AG08396 (cell line): ENCODE results near the gene BEND6.
"Not testable (repeated sequence)": the region's sequence is repeated elsewhere in the genome, so short reads cannot be mapped to it uniquely, and the experiment has no call there.

ENCODE experiments used
- DNase-seq: peaks from one replicate; pipeline ENCODE4 v3.0.0; 2012; ENCODE audit warnings: low spot score, mixed read lengths

BEND6 gene

GRCh38 chr6:56984361-56984760, 29.5 kb downstream of the BEND6 start:
- DNase-seq: no peak

DNA sequence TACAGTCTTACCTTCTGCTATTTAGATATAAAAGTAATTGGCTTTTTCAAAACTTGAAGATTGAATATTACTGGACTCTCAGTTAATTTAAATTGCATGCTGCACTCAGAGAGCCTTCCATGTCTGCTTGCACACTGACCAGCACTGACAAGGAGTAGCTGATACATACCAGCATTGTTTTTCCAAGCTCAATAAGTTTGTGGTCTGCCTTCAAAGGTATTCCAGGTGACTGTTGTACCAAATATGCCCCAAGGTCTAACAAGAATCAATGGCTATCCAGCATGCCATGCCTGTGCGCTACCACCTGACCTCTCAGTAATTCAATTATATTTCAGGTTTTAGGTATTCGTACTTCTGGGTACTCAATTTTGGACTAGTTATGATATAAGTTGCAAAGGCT, 30.0 kb downstream of the BEND6 start:
- DNase-seq: no peak

GRCh38 chr6:56986611-56987010, 31.7 kb downstream of the BEND6 start:
- DNase-seq: no peak

DNA sequence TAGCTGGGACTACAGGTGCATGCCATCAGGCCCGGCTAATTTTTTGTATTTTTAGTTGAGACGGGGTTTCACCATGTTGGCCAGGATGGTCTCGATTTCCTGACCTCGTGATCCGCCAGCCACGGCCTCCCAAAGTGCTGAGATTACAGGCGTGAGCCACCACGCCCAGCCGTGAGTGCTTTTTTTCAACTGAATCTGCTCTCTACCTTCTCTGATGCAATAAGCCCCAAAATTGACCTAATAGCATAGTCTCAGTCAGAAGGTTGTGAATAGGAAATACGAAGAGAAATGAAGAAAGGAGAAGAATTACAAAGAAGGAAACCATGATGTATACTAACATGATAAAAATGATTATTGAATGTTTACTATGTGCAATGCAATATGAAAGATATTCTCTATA, 33.2 kb downstream of the BEND6 start:
- no peak for DNase-seq

GRCh38 chr6:56992036-56992435, 37.1 kb downstream of the BEND6 start:
- DNase-seq: no peak

GRCh38 chr6:56992703-56993102, 37.8 kb downstream of the BEND6 start:
- no peak for DNase-seq

DNA sequence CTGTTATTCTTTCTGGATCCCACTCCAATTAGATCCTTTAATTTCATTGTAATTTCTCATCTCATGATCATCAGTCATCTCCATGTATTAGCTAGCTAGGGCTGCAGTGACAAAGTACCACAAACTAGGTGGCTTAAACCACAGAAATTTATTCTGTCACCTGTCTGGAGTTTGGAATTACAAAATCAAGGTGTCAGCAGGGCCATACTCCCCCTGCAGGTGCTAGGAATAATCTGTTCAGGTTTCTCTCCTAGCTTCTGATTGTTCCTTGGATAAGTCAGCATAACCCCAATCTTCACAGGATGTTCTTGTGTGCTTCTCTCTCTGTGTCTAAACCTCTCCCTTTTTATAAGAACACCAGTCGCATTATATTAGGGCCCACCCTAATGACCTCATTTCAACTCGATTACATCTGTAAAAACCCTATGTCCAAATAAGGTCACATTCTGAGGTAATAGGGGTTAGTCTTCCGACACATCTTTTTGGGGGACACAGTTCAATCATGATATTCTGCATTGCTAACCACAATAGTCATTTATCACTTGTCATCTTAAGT, 40.5 kb downstream of the BEND6 start:
- DNase-seq: no peak

DNA sequence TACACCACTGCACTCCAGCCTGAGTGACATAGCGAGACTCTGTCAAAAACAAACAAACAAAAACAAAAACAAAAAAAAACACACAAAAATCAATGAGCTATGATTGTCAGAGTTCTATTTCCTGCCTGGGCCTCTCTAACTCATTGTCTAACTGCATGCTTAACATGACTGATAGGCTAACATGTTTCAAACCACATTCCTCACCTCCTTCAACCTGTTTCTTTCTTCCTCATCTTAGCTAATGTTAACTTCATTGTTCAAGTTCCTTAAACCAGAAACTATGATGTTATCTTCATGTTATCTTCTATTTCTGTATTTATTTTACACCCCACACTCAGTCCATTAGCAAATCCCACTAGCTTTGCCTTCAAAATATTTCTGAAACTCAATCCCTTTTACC, 41.5 kb downstream of the BEND6 start:
- no peak for DNase-seq

- no peak for DNase-seq
Observed at GRCh38 chr6:56999049-56999448, 44.1 kb downstream of the BEND6 start.

GRCh38 chr6:56999748-57000147, 44.8 kb downstream of the BEND6 start:
- not testable (repeated sequence) for DNase-seq

GRCh38 chr6:57002197-57002596, 47.3 kb downstream of the BEND6 start:
- no peak for DNase-seq

DNA sequence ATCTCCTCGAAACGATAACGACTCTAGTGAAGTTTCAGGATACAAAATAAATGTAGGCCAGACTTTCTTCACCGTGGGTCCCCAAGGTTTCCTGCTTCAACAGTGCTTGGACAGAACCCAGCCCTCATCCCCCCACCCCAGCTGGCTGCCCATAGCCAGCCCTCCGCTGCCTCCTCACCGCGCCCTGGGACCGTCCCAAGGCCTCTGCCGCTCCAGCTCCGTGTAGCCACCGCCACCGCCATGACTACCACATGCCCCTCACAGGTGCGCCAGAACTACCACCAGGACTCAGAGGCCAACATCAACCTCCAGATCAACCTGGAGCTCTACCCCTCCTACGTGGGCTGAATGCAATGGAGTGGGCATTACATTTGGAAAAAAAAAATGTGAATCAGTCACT, 49.4 kb downstream of the BEND6 start:
- DNase-seq: no peak

GRCh38 chr6:57006101-57006500, 51.2 kb downstream of the BEND6 start:
- DNase-seq: no peak

- DNase-seq: not testable (repeated sequence)
Observed at GRCh38 chr6:57008069-57008468, 53.2 kb downstream of the BEND6 start.

DNA sequence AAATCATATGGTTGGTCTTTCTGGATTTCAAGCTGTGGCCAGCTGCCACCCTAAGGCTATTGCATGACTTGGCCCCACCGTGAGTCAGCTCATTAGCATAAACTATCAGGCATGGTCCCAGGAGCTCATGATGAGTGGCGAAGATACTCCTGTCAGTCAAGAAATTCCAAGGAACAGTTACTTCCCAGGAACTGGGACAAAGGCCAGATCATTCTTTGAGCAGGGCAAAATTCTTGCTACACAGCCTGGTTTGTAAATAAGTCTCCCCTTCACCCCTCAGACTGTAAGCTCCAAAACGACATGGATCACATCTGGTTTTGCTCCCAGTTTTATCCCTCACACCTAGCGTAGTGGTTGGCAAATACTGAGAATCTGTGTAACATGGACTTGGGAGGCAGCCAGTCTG, 58.6 kb downstream of the BEND6 start:
- DNase-seq: peak; percentile 61

DNA sequence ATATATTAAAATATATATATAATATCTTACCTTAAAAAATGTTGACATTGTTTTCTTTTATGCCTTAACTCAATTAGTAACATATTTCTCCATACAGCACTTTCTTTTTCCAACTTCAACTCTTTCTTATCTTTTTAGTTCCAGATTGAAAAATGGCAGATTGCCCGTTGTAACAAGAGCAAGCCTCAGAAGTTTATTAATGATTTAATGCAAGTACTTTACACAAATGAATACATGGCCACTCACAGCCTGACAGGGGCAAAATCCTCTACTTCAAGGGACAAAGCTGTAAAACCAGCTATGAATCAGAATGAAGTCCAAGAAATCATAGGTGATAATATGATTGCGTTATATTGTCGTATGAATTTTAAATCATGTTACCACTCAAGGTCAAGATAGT, 62.2 kb downstream of the BEND6 start:
- no peak for DNase-seq

DNA sequence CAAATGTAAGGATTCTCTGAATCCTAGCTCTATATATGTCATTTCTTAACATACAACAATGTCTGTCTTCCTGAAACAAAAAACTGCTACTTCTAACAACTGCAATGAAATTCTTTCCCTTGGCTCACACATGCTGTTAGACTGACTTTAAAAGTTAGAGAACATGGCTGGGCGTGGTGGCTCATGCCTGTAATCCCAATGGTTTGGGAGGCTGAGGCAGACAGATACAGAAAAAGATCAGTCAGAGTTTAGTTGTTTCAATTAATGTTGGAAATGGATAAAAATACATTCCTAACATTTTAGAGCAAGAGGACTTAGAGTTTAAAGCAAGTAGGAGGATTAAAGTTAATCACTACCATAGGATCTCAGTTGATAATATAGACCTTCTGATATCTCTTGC, 62.9 kb downstream of the BEND6 start:
- DNase-seq: no peak

GRCh38 chr6:57019434-57019833, 64.5 kb downstream of the BEND6 start:
- no peak for DNase-seq

DNA sequence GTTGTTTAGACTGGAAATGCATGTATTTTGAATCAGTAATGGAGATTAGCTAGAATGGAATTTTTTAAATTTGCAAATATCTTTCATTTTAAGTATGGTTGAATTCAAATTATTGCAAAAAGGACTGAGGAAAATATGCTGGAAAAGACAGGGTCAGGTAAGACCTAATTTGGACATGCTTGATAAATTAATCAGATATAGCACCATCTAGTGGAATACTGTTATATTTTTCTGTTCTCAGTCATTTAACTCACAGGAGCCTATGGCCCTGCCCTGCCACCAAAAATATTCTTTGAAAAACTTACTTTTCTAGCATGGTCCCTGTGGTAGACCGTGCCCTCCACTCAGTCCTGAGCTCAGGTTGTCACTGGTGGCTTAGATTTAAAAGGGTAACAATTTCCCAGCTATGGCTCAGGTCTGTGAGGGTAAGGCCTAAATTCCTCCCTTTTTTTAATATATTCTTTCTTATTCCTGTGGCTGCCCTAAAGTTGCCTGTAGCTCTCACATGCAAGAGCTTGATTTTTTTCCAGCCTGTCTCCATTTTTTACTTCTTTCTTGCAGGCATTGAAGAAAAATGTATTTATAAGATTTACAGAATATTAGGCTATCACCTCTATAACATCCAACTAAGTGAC, 66.3 kb downstream of the BEND6 start:
- DNase-seq: peak; percentile 51

DNA sequence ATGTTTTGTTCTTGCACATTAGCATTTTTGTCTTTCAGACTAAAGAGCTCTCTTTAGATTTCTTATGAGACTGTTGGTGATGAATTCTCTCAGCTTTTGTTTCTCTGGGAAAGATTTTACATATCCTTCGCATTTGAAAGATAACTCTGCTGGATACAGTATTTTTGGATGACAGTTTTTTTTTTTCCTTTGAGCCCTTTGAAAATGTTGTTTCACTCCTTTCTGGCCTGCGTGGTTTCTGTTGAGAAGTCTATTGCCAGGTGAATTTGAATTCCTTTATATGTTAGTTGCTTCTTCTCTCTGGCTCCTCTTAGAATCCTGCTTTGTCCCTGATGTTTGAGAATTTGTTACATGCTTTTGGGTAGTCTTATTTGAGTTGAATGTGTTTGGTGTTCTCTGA, 69.4 kb downstream of the BEND6 start:
- DNase-seq: no peak

- DNase-seq: no peak
Observed at GRCh38 chr6:57024775-57025174, 69.9 kb downstream of the BEND6 start.

- DNase-seq: no peak
Observed at GRCh38 chr6:57026001-57026400, 71.1 kb downstream of the BEND6 start.

- DNase-seq: no peak
Observed at GRCh38 chr6:57027301-57027700, 72.4 kb downstream of the BEND6 start.

DNA sequence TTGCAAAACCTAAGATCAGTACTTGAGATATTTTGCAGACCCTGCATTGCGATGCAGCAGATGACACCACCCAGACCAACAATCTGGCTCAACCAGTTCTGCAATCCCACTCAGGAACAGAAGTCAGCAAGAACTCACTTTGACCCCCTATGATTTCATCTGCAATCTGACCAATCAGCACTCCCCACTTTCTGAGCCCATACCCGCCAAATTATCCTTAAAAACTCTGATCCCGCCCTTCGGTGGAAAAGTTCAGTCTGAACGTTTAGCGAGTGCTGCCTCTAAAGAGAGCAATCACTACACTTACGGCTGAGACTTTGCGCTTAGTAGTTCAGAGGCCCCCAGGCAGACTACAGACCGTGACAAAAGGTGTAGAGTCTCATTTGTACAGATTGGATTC, 74.3 kb downstream of the BEND6 start:
- DNase-seq: no peak
